NCI-H187 treated with DMSO at 0.1 percent for 48 hours (cell line): Measurements from ENCODE around the gene SPATA31A6.
"Not testable (repeated sequence)": the region's sequence is repeated elsewhere in the genome, so short reads cannot be mapped to it uniquely, and the experiment has no call there.

Experiments used
- DNase-seq: peaks from one replicate; lab custom pipeline; 2025; lab: John Stamatoyannopoulos, UW

The SPATA31A6 gene

GRCh38 chr9:42183359-42183758, at the start of gene SPATA31A6:
SPATA31A6 (plus strand) TSS chr9:42183659; CDS start chr9:42183688, 29 bp downstream.
- not testable (repeated sequence) for DNase-seq

- DNase-seq = not testable (repeated sequence)
Observed at GRCh38 chr9:42160299-42160698, 23.2 kb upstream of the SPATA31A6 start.

GRCh38 chr9:42219861-42220260, 36.4 kb downstream of the SPATA31A6 start:
- DNase-seq = not testable (repeated sequence)

GRCh38 chr9:42223230-42223629, 39.8 kb downstream of the SPATA31A6 start:
- not testable (repeated sequence) for DNase-seq

- DNase-seq = not testable (repeated sequence)
Observed at GRCh38 chr9:42233031-42233430, 49.6 kb downstream of the SPATA31A6 start.

GRCh38 chr9:42234610-42235009, 51.2 kb downstream of the SPATA31A6 start:
- DNase-seq = not testable (repeated sequence)

GRCh38 chr9:42235352-42235991, 52.0 kb downstream of the SPATA31A6 start:
- DNase-seq = not testable (repeated sequence)

GRCh38 chr9:42236097-42236496, 52.6 kb downstream of the SPATA31A6 start:
- DNase-seq = not testable (repeated sequence)

GRCh38 chr9:42237381-42237780, 53.9 kb downstream of the SPATA31A6 start:
- not testable (repeated sequence) for DNase-seq

- not testable (repeated sequence) for DNase-seq
Observed at GRCh38 chr9:42238862-42239261, 55.4 kb downstream of the SPATA31A6 start.
